Cerebellar nuclear complex (tissue), 1 donor: Measurements from ENCODE around the gene PATJ.
"Not testable (repeated sequence)": the region's sequence is repeated elsewhere in the genome, so short reads cannot be mapped to it uniquely, and the experiment has no call there.

Experiments used
- DNase-seq, 2 experiments: peaks; one replicate each; lab custom pipeline; 2025; lab: John Stamatoyannopoulos, UW

The PATJ gene

DNA sequence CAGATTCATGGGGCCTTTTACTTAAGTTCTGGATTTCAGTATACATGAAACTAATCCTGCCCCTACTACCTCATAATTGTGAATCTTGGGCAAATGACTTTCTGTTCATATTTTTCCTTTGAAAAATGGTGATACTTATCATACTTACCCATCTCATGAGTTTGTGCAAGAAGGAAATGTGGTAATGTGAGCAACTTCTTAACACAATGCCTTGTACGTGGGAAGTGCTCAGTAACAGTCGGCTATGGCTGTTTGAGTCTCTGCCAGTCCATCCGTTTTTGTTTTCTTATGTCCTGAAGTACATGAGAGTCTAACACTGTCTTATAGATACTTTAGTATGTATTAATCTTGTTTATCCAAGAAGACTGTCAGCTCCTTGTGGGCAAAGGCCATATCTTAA lies 86.5 kb downstream of the PATJ start:
- DNase-seq = no peak

DNA sequence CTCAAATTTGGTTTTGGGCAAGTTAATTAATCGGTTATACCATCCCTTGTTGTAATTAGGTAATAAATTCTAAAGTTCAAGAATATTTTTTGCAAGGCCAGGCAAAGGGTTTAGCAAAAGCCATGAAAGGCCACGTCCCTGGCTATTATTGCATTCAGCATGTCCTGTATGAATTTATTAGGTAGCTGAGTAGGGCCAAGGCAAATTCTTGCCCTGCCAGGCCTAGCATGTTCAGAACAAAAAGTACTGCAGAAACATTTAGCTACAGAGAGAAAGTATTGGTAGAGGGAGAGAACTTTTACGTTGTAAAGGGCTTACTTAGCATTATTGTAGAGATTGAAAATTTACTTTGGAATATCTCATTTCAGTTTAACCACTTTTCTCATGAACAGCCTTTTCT lies 94.4 kb downstream of the PATJ start:
- no peak for DNase-seq

DNA sequence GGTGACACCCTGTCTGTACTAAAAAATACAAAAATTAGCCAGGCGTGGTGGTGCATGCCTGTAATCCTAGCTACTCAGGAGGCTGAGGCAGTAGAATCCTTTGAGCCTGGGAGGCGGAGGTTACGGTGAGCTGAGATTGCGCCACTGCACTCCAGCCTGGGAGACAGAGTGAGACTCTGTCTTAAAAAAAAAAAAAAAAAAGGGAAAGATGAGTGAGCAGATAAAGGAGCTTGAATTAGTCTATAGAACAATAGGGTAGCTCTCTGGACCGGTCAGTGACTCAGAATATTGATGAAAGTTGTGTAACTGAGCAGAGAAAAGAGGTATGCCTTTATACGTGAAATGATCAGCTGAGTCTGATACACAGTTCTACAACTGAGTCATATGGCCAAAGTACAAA lies 95.3 kb downstream of the PATJ start:
- DNase-seq = not testable (repeated sequence)

DNA sequence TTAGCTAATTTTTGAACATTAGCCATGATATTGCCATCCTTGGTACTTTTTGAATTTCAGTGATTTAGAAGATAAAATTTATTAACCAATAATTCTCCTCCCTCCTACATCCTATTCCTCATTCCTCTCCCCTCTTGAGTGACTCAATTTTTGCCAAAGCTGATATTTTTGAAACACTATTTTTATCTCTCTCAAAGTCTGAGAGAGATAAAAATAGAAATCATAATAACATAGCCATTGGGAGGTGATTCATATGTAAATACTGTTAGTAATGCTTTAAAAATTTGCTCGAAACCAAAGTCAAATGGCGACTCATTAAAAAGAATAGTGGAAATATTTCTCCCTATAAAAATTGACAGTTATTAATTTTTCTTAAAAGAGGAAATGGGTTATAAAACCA lies 97.4 kb downstream of the PATJ start:
- no peak for DNase-seq

DNA sequence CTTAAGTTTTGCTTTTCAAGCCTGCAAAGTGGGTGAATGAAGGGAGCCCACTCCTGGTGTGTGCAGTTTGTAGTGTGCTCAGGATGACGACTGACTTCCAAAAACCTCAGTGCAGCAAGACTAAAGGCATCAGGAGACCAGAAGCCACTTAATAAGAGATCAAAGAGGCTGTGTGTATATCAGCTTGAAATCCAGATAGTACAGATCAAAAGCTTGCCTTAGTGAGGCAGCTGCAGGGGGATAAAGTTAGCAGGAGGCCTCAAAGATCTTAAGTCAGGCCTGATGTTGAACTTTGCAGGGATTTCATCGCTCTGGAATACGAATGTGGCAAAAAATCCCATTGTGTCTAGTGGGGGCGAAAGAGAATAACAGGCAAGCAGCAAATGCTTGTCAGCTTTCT lies 99.8 kb downstream of the PATJ start:
- DNase-seq = no peak

DNA sequence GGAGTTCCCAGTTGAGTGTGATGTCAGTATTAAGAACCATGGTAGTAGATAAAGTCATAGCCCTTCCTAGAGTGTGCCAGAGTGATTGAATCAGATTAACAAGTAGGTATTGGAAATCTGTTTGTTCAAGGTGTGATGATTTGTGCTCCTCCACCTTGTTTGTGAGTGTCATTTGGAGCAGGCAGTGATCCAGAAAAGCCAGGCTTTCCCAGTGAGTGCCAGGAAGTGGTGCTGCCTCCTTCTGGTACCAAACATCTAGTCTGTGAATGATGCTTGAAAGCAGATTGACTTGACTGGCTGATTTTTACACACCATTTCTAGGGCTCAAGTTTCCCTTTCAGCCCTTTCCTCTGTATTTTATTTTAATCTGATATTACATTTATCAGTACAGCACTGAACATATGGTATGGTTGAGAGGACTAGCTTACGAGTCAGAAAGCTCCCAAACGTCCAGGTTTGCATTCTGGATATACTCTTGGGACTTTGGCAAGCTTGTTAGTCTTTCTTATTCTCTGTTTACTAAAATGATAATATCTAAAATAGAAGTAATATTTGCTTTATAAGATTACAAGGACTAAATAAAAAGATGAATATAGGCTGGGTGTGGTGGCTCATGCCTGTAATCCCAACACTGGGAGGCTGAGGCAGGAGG lies 100.7 kb downstream of the PATJ start:
- no peak for DNase-seq

DNA sequence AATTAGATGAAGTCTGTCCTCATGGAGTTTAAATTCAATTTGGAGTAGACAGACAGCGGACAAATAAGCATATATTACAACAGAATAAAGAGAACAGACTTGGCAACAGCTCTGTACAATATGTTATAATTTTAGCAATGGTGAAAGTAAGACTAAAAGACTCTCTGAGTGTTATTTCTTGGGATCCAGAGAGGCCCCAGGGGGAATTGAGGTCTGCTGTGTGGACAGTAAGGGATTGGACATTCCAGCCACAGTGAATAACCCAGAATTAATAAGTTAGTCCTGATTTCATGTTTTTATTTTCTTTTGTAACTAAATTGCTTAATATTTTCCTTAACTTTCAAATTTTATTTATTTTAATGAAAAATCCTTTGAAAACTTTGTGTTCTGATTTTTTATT lies 101.7 kb downstream of the PATJ start:
- DNase-seq = no peak

DNA sequence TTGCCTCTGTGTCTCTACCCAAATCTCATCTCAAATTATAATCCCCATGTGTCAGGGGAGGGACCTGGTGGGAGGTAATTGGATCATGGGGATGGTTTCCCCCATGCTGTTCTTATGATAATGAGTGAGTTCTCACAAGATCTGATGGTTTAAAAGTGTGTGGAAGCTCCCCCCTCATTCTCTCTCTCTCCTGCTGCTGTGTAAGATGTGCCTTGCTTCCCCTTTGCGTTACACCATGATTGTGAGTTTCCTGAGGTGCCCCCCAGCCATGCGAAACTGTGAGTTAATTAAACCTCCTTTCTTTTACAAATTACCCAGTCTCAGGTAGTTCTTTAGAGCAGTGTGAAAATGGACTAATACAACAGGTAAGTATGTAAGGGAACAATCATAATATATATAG lies 102.4 kb downstream of the PATJ start:
- not testable (repeated sequence) for DNase-seq

DNA sequence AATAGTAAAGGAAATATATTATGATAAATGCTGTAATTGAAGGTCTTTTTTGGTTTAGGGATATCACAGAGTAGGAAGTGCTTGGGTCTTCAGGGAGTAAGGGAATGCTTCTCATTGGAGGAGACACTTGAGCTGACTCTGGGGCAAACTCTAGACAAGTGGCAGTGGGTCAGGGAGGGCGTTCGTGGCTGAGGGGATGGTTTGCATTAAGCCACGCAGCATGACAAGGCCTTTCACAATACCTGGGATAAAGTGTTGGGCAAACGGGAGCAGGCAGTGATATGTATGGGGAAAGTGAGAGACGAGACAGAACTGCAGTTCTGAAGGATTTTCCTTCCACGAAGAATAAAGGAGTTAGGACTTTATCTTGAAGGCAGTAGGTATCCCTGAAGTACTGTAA lies 109.0 kb downstream of the PATJ start:
- DNase-seq = no peak

DNA sequence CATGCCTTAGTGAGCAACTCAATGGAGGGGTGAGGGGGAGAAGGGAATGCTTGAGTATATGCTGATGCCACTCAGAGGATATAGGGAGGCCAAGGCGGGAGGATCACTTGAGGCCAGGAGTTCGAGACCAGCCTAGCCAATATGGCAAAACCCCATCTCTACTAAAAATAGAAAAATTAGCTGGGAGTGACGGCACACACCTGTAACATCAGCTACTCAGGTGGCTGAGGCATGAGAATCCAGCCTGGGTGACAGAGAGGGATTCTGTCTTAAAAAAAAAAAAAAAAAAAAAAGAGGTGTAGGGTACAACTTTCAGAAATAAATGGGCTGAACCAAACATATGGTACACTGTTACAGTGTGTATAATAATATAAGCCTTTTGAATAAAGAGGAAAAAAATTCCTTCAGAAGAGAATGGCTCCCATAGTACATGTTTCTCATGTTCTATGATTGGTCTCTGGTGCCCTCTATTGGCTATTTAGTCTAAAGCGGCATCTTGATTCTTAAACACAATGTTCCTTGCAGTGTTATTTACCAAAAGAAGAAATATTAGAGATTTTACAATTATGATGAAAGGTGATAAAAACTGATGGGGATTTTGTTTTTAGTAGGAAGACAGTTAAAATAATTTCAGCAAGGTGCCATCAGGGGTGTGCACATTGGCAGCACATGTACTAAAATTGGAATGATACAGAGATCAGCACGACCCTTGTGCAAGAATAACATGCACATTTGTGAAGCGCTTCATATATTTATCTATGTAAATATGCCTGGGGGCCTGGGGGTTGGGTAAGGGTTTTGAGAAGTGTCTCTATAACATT lies 109.8 kb downstream of the PATJ start:
- peak in 1 of 2 experiments; percentile 24 for DNase-seq

DNA sequence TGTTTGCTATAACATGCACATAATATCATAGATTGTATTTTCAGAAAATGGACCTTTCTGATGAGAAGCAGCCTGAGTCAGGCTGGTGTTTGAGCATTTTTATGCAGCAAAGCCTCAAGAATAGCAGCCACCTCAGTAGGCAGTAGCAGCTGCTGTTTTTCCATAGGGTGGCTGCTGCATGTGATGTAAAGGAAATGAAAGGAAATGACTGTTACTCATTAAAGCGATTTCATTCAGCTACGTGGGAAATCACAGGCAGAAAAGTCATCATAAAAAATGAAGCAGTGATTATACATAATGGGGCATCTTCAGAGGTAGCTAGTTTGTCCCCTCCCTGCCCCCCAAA lies 110.4 kb downstream of the PATJ start:
- DNase-seq = no peak

DNA sequence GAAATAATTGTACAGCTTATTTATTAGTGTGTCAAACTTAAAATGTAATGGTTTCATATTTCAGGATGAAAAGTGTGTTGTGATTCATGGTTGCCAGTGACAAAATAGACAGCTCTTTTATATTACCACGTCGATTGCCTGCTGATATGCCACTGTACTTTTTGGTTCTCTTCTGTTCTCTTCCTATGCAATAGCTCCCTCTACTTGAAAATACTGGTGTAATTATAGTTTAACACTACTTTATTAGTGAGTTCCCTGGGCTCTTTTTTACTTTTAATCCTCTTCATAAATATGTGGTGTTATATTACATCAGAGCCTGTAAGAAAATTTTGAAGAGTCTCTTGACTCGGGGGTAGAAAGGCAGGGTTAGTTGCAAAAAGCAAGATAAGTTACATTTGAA lies 111.3 kb downstream of the PATJ start:
- no peak for DNase-seq

DNA sequence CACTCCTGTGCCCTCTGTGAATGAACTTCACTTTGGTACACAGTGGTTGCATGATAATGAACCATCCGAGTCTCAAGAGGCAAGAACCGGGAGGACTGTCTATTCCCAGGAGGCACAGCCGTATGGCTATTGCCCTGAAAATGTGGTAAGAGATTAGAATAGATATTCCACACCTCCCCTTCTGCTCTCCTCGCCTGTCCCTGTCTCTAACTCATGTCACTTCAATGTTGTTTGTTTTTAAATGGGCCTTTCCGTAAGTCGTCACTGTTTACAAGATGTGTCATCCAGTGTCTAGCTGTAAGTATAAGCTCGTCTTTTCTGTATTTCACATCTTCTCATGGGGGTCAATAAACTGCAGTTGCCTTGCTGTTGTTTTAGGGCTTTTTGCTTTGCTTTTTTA lies 122.2 kb downstream of the PATJ start:
- no peak for DNase-seq

DNA sequence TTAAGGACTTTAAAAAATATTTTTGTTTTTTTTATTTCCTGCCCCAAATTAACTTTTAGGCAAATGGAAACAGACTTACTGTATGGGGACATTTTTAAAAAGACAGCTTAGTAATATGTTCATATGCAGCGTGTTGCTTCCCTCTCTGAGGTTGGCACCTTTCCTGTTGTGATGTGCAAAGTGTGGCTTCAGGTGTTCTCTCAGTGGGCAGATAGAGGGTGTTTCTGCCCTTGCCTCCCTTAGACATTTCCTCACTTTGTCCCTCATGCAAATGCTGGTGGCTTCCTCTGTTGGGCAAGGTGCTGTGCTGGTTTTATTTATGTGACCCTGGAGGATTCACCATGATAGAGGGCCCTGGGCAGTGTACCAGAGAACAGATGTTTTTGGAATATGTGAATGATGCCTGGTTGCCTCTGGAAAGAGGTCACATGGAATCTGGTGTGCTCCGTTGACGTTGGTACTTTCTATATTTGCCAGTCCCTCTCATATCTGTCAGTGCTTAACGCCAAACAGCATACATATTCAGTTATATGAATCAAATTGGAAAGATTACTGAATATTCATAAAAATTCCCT lies 123.5 kb downstream of the PATJ start:
- DNase-seq = no peak

DNA sequence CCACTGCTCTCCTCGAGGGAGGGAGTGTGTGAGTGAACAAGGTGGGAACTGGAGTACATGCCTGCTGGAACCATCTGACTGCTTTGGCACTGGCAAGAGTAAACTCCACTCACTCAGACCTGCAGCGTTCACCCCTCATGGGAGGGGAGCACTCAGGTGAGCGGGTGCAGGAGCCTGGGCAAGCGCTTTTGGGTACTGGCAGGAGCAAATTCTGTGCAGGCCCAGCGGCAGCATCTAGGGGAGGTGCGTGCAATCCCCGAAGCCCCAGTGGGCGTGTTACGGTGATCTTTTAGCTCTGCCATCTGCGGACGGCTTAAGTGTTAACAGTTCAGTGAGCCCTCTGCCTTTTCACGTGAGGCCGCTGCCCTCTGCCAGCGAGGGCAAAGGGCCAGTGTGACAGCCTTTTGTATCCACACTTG lies 127.4 kb downstream of the PATJ start:
- peak in 1 of 2 experiments; percentile 50 for DNase-seq

DNA sequence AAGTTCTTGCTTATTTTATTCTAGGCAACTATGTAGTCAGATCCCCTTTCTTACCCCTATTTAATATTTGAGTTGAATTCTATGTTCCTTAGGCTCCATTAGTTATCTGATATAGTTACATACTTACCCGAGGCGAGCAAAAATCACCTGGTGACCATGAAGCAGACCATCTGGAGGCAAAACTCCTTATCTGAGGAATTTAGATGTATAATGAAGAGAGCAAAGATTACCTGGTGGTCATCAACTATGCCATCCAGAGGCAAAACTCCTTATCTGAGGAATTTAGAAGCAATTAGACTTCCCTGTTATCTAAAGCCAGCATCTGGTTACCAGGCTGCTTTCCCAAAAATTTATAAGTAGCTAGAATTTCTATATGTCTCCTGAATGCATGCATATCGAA lies 129.9 kb downstream of the PATJ start:
- DNase-seq = no peak

DNA sequence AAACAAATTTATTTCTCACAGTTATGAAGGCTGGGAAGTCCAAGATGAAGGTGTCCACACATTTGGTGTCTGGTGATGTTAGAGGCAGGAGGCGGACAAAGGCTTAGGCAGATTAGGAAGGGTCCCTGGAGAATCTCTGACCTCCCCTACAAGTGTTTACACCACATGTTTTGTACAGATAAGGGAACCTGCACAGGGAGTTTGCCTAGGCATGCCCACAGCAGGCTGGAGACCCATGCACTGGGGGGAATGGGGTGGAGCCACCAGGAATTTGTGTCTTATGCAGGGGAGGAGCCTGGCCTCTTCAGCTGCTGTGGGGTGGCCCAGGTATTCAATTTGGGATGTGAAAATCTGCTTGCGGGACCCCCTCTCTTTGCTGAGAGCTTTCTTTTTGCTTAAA lies 131.3 kb downstream of the PATJ start:
- DNase-seq = no peak

DNA sequence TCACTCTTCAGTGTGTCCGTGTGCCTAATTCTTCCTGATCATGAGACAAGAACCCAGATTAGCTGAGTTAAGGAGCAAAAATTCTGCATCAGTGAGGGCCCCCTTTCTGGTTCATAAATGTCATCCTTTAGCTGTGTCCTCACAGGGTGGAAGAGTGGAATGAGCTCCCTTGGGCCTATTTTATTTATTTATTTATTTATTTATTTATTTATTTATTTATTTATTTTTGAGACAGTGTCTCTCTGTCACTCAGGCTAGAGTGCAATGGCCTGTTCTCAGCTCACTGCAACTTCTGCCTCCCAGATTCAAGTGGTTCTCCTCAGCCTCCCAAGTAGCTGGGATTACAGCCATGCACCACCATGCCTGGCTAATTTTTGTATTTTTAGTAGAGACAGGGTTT lies 131.7 kb downstream of the PATJ start:
- DNase-seq = no peak

DNA sequence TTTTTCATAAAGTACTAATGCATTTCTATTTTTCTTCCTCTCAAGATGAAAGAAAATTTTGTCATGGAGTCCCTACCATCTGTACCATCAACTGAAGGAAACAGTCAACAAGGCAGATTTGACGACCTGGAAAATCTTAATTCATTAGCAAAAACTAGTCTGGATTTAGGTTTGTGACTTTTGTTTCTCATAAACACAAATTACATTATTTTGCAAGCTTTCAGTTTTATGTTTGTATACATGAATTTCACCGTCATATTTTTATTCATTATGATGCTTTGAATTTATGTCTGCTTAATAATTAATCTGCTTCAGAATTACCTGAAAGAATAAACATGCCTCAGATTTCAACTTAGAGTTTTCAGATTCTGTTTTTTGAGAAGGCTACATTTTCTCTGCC lies 132.9 kb downstream of the PATJ start:
- no peak for DNase-seq

DNA sequence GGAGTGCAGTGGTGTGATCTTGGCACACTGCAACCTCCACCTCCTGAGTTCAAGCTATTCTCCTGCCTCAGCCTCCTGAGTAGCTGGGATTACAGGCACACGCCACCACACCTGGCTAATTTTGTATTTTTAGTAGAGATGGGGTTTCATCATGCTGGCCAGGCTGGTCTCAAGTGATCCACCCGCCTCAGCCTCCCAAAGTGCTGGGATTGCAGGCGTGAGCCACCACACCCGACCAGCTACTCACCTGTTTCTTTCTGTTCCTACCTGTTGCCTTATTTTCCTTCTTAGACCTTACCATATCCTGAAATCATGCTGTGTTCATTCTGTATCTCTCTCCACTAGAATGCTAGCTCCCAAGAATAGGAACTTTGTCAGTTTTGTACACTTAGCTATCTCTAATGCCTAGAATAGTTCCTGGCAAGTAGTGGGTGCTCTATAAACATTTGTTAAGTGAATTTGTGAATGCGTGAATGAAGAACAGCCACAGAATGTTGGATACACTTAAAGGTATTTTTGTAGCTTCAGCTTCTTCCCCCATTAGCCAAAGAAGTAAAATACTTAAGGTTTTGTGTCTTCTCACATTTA lies 137.7 kb downstream of the PATJ start:
- DNase-seq = not testable (repeated sequence)

DNA sequence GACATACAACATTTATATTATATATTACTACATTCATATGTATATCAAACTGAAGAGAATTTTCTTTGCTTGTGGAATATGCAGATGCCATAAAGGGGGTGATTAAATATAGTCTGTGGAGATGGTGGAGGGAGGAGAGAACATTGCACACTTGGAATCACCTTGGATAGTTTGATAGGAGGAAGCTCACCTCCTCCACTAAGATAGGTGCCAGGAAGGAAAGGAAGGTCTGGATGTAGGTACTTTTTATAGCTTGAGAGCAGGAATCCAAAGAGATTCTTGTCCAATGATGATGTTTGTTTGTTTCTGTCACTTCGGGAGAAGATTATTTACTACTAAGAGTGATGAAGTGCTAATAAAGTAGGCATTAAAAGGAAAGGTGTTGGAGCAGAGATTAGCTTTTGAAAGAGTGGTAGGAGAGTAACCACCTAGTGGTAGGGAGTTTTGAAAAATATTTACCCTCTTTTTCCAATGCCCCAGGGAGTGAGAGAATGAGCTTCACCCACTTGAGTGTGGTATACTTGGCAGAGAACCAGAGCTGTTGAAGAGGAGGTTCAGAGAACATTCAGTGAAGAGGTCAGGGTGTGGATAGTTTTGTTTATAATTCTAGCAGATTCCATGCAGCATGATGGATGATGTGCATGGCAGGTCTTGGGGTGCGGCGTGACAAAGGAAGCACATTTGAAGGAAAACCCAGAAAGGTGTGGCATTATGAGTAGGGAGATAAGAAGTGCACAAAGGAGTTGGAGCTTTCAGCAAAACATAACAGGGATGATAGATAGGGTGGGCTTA lies 145.0 kb downstream of the PATJ start:
- DNase-seq = no peak

DNA sequence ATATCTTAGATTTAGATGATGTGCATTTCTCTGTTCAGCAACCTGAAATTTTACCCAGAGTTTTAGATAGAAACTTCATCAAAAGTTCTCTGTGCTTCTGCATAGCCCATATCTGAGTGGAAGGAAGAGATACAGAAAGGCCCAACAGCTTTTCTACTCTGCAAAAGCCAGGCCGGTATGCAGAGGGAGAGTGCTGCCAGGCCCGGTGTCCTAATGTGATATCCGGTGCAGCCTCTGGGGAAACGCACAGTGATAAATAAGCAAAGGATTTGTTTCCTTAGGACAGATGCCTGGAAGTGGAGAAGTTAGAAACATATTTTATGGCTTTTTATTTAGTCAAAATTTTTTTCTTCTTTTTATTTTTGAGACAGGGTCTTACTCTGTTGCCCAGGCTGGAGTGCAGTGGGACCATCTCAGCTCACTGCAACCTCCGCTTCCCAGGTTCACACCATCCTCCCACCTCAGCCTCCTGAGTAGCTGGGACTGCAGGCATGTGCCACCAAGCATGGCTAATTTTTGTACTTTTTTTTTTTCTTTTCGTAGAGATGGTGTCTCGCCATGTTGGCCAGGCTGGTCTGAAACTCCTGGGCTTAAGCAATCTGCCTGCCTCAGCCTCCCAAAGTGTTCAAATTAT lies 145.8 kb downstream of the PATJ start:
- DNase-seq = no peak
